Gastrocnemius medialis (tissue), 4 donors: ENCODE results near the gene VSTM2B. TPM values are rescaled to one million over a fixed set of nuclear protein-coding genes. Genes with fewer than 3 reads are reported as not detected.

ENCODE experiments used
- ATAC-seq, 2 donors: fragments of 150-250 bp; one replicate each; pipeline ENCODE4 v1.9.1; 2016
- DNase-seq, 2 donors: peaks; one replicate each; pipeline ENCODE4 v3.0.0-alpha.2; 2019
- H3K27ac ChIP-seq, 4 donors: fragments of 200-600 bp; sonication (generic); 1 replicate in 1 of 4; 2 replicates in 3 of 4; pipeline ENCODE4 v1.5.1; 2016 to 2018; ENCODE audit warnings: mild to moderate bottlenecking in 2 of 4, moderate library complexity in 1 of 4
- H3K27me3 ChIP-seq, 3 donors: fragments of 200-600 bp; sonication (generic) in 2 of 3; 1 replicate in 1 of 3; 2 replicates in 2 of 3; pipeline versions ENCODE4 v1.5.1 to v1.6.0; 2016 to 2019; ENCODE audit warnings: mild to moderate bottlenecking in 1 of 3, moderate library complexity in 1 of 3
- H3K36me3 ChIP-seq, 2 donors: fragments of 200-600 bp; sonication (generic) in 1 of 2; one replicate each; pipeline ENCODE4 v1.5.1; 2017 to 2018
- H3K4me1 ChIP-seq, 2 donors: fragments of 200-600 bp; sonication (generic) in 1 of 2; one replicate each; pipeline ENCODE4 v1.5.1; 2016 to 2017; ENCODE audit warnings: mild to moderate bottlenecking in 2 of 2
- H3K4me3 ChIP-seq, 4 donors: fragments of 200-600 bp; sonication (generic) in 3 of 4; 1 replicate in 1 of 4; 2 replicates in 3 of 4; pipeline ENCODE4 v1.5.1; 2016 to 2019; ENCODE audit warnings: mild to moderate bottlenecking in 2 of 4
- H3K9me3 ChIP-seq, 3 donors: fragments of 200-600 bp; sonication (generic) in 2 of 3; 1 replicate in 1 of 3; 2 replicates in 2 of 3; pipeline ENCODE4 v1.5.1; 2016 to 2019
- CTCF ChIP-seq, 5 experiments: fragments of 450-650 bp in 3 of 5; fragments of 200-600 bp in 2 of 5; sonication (generic) in 2 of 5; IDR thresholded peaks in 4 of 5; conservative IDR thresholded peaks in 1 of 5; 1 replicate in 4 of 5; 2 replicates in 1 of 5; pipeline ENCODE4 v1.5.1; 2016 to 2019; ENCODE audit warnings: antibody characterized with exemption in 5 of 5, mild to moderate bottlenecking in 3 of 5, moderate library complexity in 3 of 5
- POLR2A ChIP-seq, 2 donors: fragments of 450-650 bp; IDR thresholded peaks; one replicate each; pipeline ENCODE4 v1.6.1; 2017; ENCODE audit warnings: antibody characterized with exemption in 2 of 2, mild to moderate bottlenecking in 2 of 2, moderate library complexity in 2 of 2
- in situ Hi-C, 4 donors: fragments of 200-750 bp; cut with MboI; loops; one replicate each; pipeline versions ENCODE4 v1.15.0 to v1.8.0; 2017; ENCODE audit warnings: low sequenced_read_pairs in 4 of 4
- intact Hi-C: fragments of 100-400 bp; cut with DNase I; formaldehyde crosslinking; loops from one replicate; pipeline ENCODE4 v1.15.1; 2023; ENCODE audit warnings: low total_unique reads
- total RNA-seq, 4 donors: library from RNA; depleted of rRNA; stranded (reverse); fragments of >200 nt; gene quantifications; one replicate each; pipeline versions ENCODE4 v1.1.0 to v1.2.3, GENCODE V29; 2016

VSTM2B gene
- total RNA-seq, 4 donors from 2014 or later, result not detected

- no peak for TF ChIP-seq CTCF (IDR thresholded peaks at IDR 0.05 in 4 of 5, conservative IDR thresholded peaks at IDR 0.05 in 1 of 5)
- no peak for TF ChIP-seq POLR2A (IDR thresholded peaks at IDR 0.05)
- DNase-seq (no peak), ATAC-seq (no peak)
- peaks cover 0 to 70% of the 10 kb centered on the region in 2 donors for H3K36me3 ChIP-seq
- H3K9me3 ChIP-seq, result no peaks in the 10 kb centered on the region
- in situ Hi-C loops (loop anchor here in 2 of 4 donors (5.0 to 25.0 kb wide), 2 partner anchors 48 to 402 kb away; partner anchors contain the start of gene UQCRFS1 (in 2 of the 2)), intact Hi-C loops (no loop called here)
- H3K4me1 ChIP-seq, result peaks cover 6 to 11% of the 10 kb centered on the region in 2 donors
- no peaks in the 10 kb centered on the region for H3K27me3 ChIP-seq
- no peak overlapping the region for H3K27ac ChIP-seq
- no peak overlapping the region for H3K4me3 ChIP-seq
Observed at GRCh38 chr19:29614046-29614445, 88.3 kb downstream of the VSTM2B start.

Other genes starting within 250 kb of the VSTM2B start
- 10 to 100 TPM; 59.9 to 64.5 (median 61.3) TPM for gene POP4, start 80.3 kb downstream of the VSTM2B start, total RNA-seq
- gene PLEKHF1, start 139.5 kb downstream of the VSTM2B start, total RNA-seq, result 100 to 1,000 TPM in 3 of 4 donors, 10 to 100 TPM in 1; 69.1 to 164 (median 135) TPM
- gene C19orf12, start 189.3 kb downstream of the VSTM2B start, total RNA-seq, result 100 to 1,000 TPM in 1 of 4 donors, 10 to 100 TPM in 3; 54.4 to 142 (median 69.8) TPM